Body of pancreas (tissue), 4 donors: ENCODE measurements around the gene ZNF142. TPM values are rescaled to one million over a fixed set of nuclear protein-coding genes. Genes with fewer than 3 reads are reported as not detected.

Experiments
- ATAC-seq: fragments of 150-250 bp; one replicate; pipeline ENCODE4 v1.9.1; 2016
- DNase-seq, 4 donors: peaks; one replicate each; pipeline ENCODE4 v3.0.0-alpha.2; 2019
- H3K27ac ChIP-seq, 4 donors: fragments of 200-600 bp; sonication (generic); 1 replicate in 3 of 4; 2 replicates in 1 of 4; pipeline versions ENCODE4 v1.5.1 to v1.6.1; 2016 to 2019; ENCODE audit warnings: mild to moderate bottlenecking in 1 of 4, mixed read lengths in 1 of 4, moderate library complexity in 1 of 4
- H3K27me3 ChIP-seq, 2 donors: fragments of 200-600 bp; sonication (generic); one replicate each; pipeline ENCODE4 v1.6.0; 2016; ENCODE audit warnings: mild to moderate bottlenecking in 1 of 2
- H3K36me3 ChIP-seq, 2 donors: fragments of 200-600 bp; sonication (generic); replicated peaks in 1 of 2; 2 replicates each; pipeline ENCODE4 v1.5.1; 2016; ENCODE audit warnings: low read depth in 2 of 2; ENCODE audit not compliant: insufficient read depth in 1 of 2
- H3K4me1 ChIP-seq: fragments of 200-600 bp; sonication (generic); one replicate; pipeline ENCODE4 v1.6.0; 2016
- H3K4me3 ChIP-seq, 2 donors: fragments of 200-600 bp; sonication (generic); 1 replicate in 1 of 2; 2 replicates in 1 of 2; pipeline ENCODE4 v1.5.1; 2016 to 2019
- H3K9me3 ChIP-seq, 3 donors: fragments of 200-600 bp; sonication (generic); 1 replicate in 2 of 3; 2 replicates in 1 of 3; pipeline ENCODE4 v1.5.1; 2016
- CTCF ChIP-seq, 7 experiments: fragments of 450-650 bp in 4 of 7; fragments of 200-600 bp in 3 of 7; sonication (generic) in 3 of 7; IDR thresholded peaks; one replicate each; pipeline ENCODE4 v1.5.1; 2016 to 2019; ENCODE audit warnings: antibody characterized with exemption in 7 of 7
- POLR2A ChIP-seq, 3 donors: fragments of 450-650 bp; IDR thresholded peaks; one replicate each; pipeline ENCODE4 v1.6.1; 2016; ENCODE audit warnings: antibody characterized with exemption in 3 of 3, mild to moderate bottlenecking in 2 of 3
- WGBS, 2 donors: methylation state at CpG; one replicate each; pipeline ENCODE4 v1.1.5; 2017; 5-methylcytosine and 5-hydroxymethylcytosine counted together
- intact Hi-C: fragments of 100-400 bp; cut with DNase I; formaldehyde crosslinking; loops from one replicate; pipeline ENCODE4 v1.15.1; 2023
- total RNA-seq, 2 donors: library from RNA; depleted of rRNA; stranded (reverse); fragments of >200 nt; gene quantifications; one replicate each; pipeline ENCODE4 v1.1.0, GENCODE V29; 2016

ZNF142 gene
- 10 to 100 TPM; 12.2 to 14.3 TPM for total RNA-seq

- Histone ChIP-seq H3K27ac (peak within 1 kb of the TSS; percentile 27 to 77 (median 62)), H3K9me3 (no peaks in the 10 kb centered on the region), H3K27me3 (no peaks in the 10 kb centered on the region), H3K36me3 (peaks cover 3 to 31% of the 10 kb centered on the region in 2 donors), H3K4me3 (peak within 1 kb of the TSS; percentile 39 to 80), H3K4me1 (peaks cover 27% of the 10 kb centered on the region)
- WGBS, 2 donors = 0 to 2% methylated on average over 19 to 49 of the region's 49 CpGs
- intact Hi-C loops = loop anchor here (10.0 kb wide), 1 partner anchor 395 kb away; the partner anchor contains the start of gene GPBAR1
- ATAC-seq = peak; percentile 96
- peak; percentile 14 to 64 (median 63) for TF ChIP-seq POLR2A (IDR thresholded peaks at IDR 0.05)
- no peak for TF ChIP-seq CTCF (IDR thresholded peaks at IDR 0.05)
- peak; percentile 87 to 94 (median 91) for DNase-seq
Measured at GRCh38 chr2:218659258-218659987, at the start of gene ZNF142, which contains the start of gene BCS1L. ZNF142 (minus strand) TSS chr2:218659623; CDS start chr2:218656429, 3,194 bp downstream. BCS1L (plus strand) TSS chr2:218659683; CDS start chr2:218660988, 1,305 bp downstream.

- 88 to 90% methylated on average over 4 of the region's 4 CpGs for WGBS, 2 donors
- intact Hi-C loops = loop anchor here (10.0 kb wide), 1 partner anchor 147 kb away; the partner anchor contains the start of gene WNT6
- TF ChIP-seq POLR2A (IDR thresholded peaks at IDR 0.05) (no peak), CTCF (IDR thresholded peaks at IDR 0.05) (no peak)
- no peak overlapping the region for H3K27ac ChIP-seq
- no peaks in the 10 kb centered on the region for H3K27me3 ChIP-seq
- H3K9me3 ChIP-seq = no peaks in the 10 kb centered on the region
- peaks cover 16% of the 10 kb centered on the region for H3K4me1 ChIP-seq
- H3K4me3 ChIP-seq = no peak overlapping the region
- H3K36me3 ChIP-seq = no peaks in the 10 kb centered on the region
- ATAC-seq (no peak), DNase-seq (no peak)
Measured at GRCh38 chr2:218708086-218708485, 48.7 kb upstream of the ZNF142 start.

GRCh38 chr2:218703341-218703740 is 43.9 kb upstream of the ZNF142 start:
- H3K27ac ChIP-seq = no peak overlapping the region
- H3K9me3 ChIP-seq = no peaks in the 10 kb centered on the region
- no peaks in the 10 kb centered on the region for H3K27me3 ChIP-seq
- DNase-seq (no peak), ATAC-seq (no peak)
- H3K36me3 ChIP-seq = peaks cover 0 to 2% of the 10 kb centered on the region in 2 donors
- 69 to 71% methylated on average over 4 of the region's 4 CpGs for WGBS, 2 donors
- H3K4me1 ChIP-seq = no peaks in the 10 kb centered on the region
- intact Hi-C loops = loop anchor here (10.0 kb wide), 1 partner anchor 151 kb away; the partner anchor contains the start of gene WNT6
- TF ChIP-seq CTCF (IDR thresholded peaks at IDR 0.05) = no peak
- no peak for TF ChIP-seq POLR2A (IDR thresholded peaks at IDR 0.05)
- H3K4me3 ChIP-seq = no peak overlapping the region

- H3K4me3 ChIP-seq = no peak overlapping the region
- ATAC-seq (no peak), DNase-seq (no peak)
- no peak overlapping the region for H3K27ac ChIP-seq
- 84 to 88% methylated on average over 2 of the region's 2 CpGs for WGBS, 2 donors
- no peaks in the 10 kb centered on the region for H3K9me3 ChIP-seq
- H3K4me1 ChIP-seq = no peaks in the 10 kb centered on the region
- TF ChIP-seq POLR2A (IDR thresholded peaks at IDR 0.05) (no peak), CTCF (IDR thresholded peaks at IDR 0.05) (no peak)
- intact Hi-C loops = loop anchor here (10.0 kb wide), 1 partner anchor 153 kb away; the partner anchor contains the start of gene WNT6
- peaks cover 0 to 2% of the 10 kb centered on the region in 2 donors for H3K36me3 ChIP-seq
- H3K27me3 ChIP-seq = no peaks in the 10 kb centered on the region
Measured at GRCh38 chr2:218701806-218702205, 42.4 kb upstream of the ZNF142 start.
